HG03558 (cell line): Measurements from ENCODE around the gene ADNP.
"Not testable (repeated sequence)": the region's sequence is repeated elsewhere in the genome, so short reads cannot be mapped to it uniquely, and the experiment has no call there.

ENCODE experiments used
- ATAC-seq: cut with Tn5 transposase; IDR thresholded peaks from one replicate; pipeline ENCODE4 v1.9.1; 2021; ENCODE audit warnings: moderate number of reproducible peaks; ENCODE audit not compliant: unreplicated experiment; ENCODE audit errors: extremely low read depth

The ADNP gene

DNA sequence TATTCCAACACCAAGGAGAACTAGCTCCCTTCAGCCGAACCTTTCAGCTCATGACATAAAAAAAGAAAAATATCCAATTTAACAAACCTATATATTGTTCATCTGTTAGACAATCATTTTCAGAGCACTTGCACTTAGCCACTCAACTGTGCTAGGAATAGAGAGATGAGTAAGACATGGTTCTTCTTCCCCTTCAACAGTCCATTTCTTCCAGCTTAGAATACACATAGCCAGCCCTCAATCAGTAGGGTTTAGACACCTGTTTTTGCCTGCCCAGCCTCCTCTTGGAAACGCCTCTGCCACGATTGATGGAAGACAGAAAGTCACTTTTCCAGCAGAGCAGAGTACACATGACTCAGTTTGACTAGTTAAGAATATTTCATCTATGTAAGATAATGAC lies 21.8 kb downstream of the ADNP start:
- ATAC-seq, result no peak

DNA sequence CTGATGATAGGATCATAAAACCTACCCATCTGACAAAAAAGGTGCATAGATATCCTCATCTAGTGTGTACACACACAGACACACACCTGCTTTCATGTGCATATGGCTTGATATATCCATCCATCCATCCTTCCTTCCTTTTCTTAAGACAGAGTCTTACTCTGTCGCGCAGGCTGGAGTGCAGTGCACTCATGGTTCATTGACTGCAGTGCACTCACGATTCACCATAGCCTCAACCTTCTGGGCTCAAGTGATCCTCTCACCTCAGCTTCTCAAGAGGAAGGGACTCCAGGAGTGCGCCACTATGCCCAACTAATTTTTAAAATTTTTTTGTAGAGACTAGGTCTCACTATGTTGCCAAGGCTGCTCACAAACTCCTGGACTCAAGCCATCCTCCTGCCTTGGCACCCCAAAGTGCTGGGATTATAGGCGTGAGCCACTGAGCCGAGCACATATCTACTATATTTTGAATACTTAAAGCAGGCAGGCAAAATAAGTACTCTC lies 27.1 kb downstream of the ADNP start:
- ATAC-seq, result no peak

DNA sequence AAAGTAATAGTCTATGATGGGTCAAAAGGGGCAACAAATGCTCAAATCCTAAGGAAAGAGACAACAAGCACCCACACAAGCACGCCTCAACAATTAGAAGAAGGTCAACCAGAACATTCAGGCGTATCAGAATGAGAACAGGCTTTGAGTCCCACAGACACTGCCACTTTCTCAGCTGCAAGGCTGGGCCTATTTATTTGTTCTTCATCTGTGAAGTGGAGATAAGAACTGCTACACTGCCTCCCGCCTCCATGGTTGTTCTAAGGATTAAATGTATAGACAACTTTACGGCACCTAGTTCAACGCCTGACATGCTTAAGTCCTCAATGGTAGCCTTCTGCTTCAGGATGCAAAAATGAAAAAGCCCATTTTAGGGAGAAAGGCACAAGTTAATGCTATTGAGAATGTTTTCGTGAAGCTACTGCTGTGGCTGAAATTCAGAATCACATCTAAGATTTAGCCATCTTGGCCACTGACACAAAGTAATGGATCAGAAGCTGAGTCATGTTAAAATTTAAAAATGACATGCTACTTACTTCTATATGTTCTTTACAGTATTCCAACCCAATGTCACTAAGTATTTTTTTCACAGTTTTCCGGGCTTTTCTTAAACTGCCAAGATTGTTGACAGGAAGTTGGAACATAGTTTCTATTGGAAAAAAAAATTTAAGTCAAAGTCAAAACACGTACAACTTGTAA lies 27.7 kb downstream of the ADNP start:
- no peak for ATAC-seq

DNA sequence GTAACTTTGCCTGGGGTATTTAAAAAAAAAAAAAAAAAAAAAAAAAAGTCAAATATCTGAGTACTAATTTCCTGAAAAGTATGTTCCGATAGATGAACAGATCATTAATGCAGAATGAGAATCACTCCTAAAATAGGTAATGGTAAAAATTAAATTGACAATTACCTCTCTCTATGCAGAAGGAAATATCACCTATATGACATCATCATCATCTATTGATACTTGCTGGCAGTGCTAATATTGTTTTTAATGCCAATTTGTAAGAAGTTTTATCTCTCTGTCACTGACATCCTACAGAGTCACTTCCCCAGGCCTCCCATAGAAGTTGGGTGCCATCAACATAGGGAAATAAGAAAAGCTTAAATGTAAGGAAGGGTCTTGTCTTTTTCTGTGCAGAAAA lies 29.9 kb downstream of the ADNP start:
- ATAC-seq, result no peak

DNA sequence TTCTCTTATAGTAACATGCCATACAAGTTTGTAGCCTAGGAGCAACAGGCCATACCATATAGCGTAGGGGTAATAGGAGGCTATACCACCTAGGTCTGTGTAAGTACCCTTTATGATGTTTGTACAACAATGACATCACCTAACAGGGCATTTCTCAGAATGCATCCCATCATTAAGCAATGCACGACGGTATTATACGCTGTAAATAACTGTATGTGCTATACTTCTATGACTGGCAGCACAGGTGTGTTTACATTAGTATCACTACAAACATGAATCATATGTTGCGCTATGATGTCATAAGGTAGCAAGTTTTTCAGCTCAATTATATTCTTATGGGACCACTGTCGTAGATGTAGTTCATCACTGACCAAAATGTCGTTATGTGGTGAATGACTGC lies 31.0 kb downstream of the ADNP start:
- no peak for ATAC-seq

DNA sequence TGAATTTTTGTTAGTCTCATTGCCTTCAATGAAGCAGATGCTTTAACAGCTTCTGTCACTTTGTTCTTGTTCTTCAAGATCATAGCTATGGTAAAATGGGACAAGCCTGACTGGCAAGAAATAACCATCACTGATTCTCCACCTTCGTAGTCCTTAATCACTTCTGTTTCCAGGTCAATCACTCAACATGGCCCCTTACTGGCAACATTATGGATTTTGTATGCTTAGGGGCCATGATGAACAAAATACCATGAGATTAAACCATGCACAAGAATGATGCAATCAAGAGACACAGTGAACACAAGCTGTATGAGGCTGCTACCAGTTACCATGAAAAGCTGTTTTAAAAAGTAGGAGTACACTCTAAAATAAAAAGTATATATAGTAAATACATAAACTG lies 32.8 kb downstream of the ADNP start:
- no peak for ATAC-seq

DNA sequence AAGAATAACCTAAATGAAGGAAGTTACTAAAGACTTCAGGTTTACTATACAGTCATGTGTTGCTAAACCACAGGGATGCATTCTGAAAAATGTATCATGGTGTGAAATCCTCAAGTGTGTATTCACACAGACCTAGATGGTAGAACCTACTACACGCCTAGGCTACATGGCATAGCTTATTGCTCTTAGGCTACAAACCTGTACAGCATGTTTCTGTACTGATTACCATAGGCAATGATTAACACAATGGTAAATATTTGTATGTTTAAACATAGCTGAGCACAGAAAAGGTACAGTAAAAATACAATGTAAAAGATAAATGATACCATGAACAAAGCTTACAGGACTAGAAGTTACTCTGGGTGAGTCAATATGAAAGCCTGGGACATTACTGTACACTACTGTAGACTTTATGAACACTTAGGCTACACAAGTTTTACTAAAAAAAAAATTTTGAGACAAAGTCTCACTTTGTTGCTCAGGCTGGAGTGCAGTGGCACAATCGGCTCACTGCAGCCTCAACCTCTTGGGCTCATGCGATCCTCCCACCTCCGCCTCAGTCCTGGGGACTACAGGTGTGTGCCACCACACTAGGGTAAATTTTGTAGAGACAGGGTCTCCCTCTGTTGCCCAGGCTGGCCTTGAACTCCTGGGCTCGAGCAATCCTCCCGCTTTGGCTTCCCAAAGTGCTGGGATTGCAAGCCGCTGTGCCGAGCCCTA lies 36.0 kb downstream of the ADNP start:
- no peak for ATAC-seq

DNA sequence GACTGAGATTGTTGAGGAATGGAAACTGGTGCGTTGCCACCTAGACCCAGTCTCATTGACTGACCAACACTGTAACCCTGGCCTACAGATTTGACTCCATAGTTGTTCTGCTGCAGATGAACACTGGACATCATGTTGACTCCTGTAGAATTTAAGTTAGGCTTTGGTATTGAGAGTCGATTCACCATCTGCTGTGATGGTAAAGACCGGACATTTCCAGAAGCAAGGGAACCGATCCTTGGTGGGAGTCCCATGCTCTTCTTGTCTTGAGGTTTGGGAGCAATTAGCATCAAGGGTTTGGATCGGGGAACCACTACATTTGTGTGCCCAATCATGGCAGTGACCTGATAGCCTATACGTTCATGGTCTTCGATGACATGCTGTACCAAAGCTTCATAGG lies 37.6 kb downstream of the ADNP start:
- no peak for ATAC-seq

DNA sequence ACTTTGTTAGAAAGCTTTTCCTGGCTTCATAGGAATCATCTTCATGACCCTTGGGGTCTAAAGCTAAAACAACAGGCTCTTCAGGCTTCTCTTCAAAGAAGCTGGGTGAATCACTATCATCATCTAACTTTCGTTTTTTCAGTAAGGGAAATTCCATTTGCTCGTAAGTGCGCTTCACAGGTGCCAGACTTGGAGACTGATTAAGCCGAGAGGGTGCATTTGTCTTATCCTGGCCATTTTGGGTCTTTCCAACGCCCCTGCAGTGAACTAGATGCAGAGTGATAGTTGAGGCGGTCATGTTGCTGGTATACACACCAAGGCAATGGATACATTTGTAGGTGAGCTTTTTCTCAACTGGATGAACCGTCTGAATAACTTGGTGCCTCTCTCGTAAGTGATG lies 38.8 kb downstream of the ADNP start:
- no peak for ATAC-seq

DNA sequence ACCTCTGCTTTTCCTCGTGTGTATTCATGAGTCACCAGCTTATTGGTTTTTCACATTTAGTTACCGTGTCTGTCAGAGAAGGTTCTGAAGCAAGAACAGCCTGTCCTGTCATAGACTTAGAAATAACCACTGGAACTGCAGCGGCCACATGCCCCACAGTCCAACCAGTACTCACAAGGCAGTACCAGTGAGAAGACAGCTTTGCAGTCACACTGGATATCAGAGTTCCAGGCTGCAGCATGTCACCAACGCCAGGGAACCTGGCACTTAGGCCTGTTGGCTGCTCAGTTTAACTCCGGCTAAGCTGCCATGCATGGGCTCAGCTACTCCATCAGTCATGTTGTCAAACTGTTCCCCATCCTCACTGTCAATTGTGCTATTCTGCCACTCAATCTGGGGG lies 40.1 kb downstream of the ADNP start:
- ATAC-seq, result no peak

DNA sequence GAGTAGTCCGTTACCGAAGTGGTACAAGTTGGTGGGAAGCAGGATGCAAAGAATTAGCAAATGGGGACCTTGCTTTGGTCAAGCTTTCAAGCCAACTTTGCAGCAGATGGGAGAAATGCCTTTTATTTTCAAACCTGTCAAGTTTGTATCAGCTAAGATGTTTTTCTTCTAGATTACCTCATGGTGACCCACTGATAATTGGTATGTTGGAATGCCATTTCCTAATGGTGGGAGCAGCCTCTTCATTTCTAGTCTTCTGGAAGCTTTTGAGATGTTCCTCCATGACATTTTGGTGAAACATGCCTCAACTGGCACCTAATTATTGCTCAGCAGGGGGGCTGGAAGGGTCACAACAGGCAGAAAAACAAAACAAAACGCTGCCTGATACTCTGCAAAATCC lies 43.7 kb downstream of the ADNP start:
- ATAC-seq, result no peak

DNA sequence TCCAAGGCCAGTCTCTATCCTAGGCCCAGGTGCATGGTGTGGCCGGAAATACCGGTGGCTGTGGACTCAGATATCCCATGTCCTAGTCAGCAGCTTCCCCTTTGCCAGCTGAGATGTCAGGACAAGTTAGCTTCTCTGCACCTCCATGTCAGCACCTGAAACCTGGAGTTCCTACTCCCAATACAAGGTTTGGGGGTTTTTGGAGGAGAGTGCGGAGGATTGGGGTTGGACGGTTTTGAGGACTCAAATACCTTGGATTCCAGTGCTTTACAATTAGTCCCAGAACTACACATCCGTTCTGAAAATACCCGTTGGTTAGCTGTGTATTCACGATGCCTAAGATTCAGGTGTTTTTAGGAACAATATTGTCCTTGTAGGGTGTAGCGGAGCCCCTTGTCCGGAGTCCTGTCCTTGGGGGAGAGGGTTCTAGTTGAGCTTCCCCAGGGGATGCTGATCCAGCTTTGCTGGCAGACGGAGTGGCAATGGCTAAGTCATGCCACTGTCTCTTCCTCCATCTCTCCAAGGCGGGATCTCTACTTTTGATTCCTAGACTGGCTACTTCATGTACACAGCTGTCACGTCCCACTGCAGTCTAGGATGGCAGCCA lies 45.0 kb downstream of the ADNP start:
- ATAC-seq, result no peak

DNA sequence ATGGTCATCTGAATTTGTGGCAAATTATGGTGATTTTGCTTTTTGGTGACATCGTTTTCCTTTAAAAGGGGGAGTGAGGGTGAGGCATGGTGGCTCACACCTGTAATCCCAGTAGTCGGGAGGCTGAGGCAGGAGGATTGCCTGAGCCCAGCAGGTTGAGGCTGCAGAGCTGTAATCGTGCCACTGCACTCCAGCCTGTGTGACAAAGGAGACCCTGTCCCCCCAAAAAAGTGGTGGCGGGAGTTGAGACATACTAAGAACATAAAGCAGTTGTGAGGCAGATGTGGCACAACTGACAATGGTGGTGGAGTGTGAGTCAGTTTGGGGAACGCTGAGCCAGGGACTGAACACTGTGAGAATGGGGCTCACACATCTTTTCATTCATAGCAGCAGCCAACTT lies 45.5 kb downstream of the ADNP start:
- ATAC-seq, result no peak

DNA sequence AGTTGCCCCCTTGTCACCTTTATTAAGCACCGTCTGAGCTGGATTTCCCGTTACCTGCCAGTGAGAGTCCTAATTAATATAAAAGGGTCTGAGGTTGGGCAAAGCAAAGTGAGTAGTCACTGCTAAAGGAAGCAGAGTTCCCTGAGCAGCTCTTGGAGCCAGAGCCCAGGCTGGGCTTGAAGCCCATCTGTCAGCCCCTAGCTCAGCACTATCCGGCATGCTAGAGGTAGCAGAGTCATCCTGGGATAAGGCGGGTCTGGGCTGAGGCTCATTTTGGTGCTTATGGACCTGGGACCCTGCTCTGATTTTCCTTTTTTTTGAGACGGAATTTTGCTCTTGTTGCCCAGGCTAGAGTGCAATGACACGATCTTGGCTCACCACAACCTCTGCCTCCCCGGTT lies 46.2 kb downstream of the ADNP start:
- ATAC-seq, result no peak

DNA sequence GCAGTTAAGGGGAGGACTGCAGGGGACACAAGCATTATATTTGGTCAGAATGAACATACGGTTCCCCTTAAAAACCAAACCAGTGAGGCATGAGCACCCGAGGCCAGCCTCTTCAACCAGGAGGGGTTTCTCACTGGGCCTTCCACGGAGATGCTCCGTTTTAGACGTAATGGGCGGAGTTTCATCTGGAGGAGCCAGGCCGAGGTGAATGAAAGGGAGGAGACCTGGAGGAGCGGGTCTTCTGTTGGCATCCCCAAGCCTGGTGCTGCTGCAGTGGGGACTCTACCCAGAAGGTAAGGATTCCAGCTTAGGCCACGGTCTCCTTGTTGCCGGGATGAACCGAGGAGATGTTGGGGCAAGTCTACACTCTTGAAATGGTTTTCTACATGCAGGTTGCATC lies 47.4 kb downstream of the ADNP start:
- no peak for ATAC-seq

DNA sequence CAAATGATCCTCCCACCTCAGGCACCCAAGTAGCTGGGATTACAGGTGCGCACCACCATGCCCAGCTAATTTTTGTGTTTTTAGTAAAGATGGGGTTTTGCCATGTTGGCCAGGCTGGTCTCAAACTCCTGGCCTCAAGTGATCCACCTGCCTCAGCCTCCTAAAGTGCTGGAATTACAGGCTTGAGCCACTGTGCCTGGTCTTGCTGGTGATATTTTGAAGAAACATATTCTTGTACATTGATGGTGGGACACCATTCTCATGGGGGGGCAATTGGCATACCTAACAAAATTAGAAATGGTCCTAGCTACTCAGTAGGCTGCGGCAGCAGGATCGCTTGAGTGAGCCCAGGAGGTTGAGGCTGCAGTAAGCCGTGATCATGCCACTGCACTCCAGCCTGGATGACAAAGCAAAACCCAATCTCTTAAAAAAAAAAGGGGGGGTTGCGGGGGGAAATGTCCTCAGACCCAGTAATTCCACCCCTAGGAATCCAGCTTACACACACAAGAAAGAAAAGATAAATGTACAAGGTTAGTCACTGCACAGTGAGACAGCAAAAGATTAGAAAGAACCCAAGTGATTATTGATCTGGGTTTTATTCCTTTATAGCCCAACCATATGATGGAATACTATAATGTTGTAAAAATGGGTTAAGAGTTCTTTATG lies 49.3 kb downstream of the ADNP start:
- ATAC-seq, result not testable (repeated sequence)

DNA sequence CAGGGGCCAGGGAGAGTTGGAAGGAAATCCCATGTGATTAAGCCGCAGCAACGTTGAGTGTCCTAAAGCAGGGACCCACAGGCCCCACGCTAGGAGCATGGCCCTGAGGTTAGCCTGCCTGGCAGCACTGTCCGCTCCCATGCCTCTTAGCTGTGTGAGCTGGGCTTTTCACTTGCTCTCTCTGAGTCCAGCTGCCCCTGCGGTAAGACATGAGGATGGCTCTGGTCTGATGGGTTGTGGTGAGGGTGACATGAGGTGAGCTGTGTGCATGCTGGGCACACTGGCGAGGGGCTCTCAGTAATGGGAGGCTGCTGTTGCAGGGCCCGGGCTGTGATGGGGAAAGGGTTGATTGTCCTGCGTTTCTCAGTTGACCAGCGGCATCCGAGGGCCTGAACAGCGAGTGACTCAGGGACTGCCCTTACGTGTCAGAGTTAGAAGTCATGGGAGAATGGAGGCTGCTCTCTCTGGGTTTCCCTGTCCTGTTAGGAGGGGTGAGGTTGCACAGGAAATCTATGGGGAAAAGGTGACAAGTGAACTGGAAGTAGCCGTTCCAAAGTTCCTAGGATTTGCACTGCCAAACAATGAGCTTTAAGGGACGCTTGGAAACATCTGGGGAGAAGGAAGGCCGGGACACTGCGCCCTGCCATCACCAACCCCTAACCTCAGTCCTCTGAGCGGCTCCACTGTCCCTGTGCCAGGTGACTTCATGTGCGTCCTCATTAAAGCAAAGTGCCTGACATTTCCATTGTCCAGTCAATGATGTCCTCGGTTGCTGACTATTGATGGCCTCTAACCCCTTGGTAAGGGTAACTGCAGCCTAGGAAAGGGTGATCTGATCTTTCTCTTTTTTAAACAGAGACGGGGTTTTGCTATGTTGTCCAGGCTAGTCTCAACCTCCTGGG lies 51.3 kb downstream of the ADNP start:
- ATAC-seq, result no peak

DNA sequence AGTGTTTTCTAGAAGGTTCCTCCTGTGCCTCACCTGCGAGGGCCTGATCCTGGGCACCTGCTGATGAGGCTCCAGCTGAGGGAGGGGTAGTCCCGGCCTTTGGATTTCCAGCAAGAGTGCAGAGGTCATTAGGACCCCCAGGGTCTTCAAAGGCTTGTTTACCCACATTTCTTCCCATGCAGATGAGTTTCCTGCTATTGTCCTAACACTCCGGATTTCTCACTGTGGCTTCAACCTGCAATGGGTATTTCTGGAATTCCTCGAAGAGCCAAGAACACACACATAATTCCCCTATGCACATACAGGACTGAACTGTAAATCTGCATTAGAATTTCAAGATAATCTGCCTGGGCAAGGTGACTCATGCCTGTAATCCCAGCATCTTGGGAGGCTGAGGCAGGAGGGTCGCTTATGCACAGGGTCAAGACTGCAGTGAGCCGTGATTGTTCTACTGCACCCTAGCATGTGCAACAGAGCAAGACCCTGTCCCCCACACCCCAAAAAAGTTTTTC lies 53.9 kb downstream of the ADNP start:
- ATAC-seq, result no peak

DNA sequence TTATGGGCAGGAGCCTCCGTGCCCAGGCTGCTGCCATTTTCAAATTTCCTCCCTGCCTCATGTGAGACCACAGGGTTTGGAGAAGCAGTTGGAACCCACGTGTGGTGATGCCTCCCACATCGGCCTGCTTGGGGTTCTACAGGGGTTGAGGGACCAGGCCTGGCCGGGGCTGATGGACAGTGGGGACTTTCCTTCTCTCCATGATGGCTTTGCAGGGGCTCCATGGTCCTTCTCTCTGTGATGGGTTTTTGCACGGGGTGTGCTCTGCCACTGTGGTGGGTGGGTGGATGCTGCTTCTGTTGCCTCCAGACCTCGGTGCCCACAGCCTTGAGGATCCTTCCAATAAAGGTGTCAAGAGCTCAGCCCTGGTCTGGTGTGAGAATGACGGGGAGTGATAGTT lies 54.4 kb downstream of the ADNP start:
- ATAC-seq, result no peak
